ENCODE measurements around the gene REC114. TPM values are rescaled to one million over a fixed set of nuclear protein-coding genes. Genes with fewer than 3 reads are reported as not detected.
"Not testable (repeated sequence)": the region's sequence is repeated elsewhere in the genome, so short reads cannot be mapped to it uniquely, and the experiment has no call there.

REC114 gene, protein sequence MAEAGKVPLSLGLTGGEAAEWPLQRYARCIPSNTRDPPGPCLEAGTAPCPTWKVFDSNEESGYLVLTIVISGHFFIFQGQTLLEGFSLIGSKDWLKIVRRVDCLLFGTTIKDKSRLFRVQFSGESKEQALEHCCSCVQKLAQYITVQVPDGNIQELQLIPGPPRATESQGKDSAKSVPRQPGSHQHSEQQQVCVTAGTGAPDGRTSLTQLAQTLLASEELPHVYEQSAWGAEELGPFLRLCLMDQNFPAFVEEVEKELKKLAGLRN
- not detected in 2 replicates for total RNA-seq

DNA sequence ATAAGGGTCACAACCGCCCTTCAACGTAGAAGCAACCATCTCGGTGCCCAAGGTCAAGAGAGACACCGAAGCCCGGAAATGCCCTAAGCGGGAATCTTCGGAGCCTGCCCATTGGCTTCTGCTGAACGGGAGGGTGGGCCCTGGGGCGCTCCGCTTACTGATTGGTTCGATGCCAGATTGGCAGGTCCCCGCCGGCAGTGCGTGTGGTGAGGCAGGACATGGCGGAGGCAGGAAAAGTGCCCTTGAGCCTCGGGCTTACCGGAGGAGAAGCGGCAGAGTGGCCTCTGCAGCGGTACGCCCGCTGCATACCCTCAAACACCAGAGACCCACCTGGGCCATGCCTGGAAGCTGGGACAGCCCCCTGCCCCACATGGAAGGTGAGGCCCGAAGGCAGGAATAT is at the start of gene REC114:
Gene REC114, plus strand, starts transcription at position 197 of the 400 bp plus-strand sequence. Its CDS starts 22 bp downstream, at position 219.
- DNase-seq (ENCODE audit: low spot score), result no peak
- no peaks in the 10 kb centered on the region for H3K36me3 Mint-ChIP-seq (ENCODE audit: low read depth)
- H3K4me3 Mint-ChIP-seq (ENCODE audit: low read depth), result no peak within 1 kb of the TSS
- H3K9me3 Mint-ChIP-seq, result peaks cover 3% of the 10 kb centered on the region
- H3K27ac Mint-ChIP-seq, result no peak within 1 kb of the TSS
- intact Hi-C loops (cut with micrococcal nuclease), result no loop called here
- no peaks in the 10 kb centered on the region for H3K4me1 Mint-ChIP-seq (ENCODE audit: low read depth)
- peaks cover 25% of the 10 kb centered on the region for H3K27me3 Mint-ChIP-seq (ENCODE audit: low read depth)

DNA sequence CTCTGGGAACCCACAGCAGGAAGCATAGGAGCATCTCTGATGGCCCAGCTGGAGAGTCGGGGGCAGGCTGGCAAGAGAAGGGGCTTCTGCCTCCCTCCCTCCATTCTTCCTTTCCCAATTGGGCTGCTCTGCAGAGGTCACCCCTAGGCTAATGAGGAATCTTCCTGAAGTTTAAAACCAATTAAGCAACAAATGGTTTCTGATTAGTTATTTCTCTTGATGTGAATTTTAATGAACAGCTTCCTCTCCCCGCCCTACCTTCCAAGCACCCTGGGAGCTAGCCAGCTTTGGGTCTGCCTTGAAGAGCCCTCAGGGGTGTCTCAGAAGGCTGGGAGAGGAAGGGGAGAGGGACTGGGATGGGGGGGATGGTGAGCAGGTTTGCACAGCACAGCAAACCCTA is 49.6 kb upstream of the REC114 start:
- H3K9me3 Mint-ChIP-seq, result no peaks in the 10 kb centered on the region
- no peak overlapping the region for H3K27ac Mint-ChIP-seq
- no peak for DNase-seq (ENCODE audit: low spot score)
- no peaks in the 10 kb centered on the region for H3K27me3 Mint-ChIP-seq (ENCODE audit: low read depth)
- intact Hi-C loops (cut with micrococcal nuclease), result no loop called here
- no peak overlapping the region for H3K4me3 Mint-ChIP-seq (ENCODE audit: low read depth)
- no peaks in the 10 kb centered on the region for H3K36me3 Mint-ChIP-seq (ENCODE audit: low read depth)
- H3K4me1 Mint-ChIP-seq (ENCODE audit: low read depth), result no peaks in the 10 kb centered on the region

DNA sequence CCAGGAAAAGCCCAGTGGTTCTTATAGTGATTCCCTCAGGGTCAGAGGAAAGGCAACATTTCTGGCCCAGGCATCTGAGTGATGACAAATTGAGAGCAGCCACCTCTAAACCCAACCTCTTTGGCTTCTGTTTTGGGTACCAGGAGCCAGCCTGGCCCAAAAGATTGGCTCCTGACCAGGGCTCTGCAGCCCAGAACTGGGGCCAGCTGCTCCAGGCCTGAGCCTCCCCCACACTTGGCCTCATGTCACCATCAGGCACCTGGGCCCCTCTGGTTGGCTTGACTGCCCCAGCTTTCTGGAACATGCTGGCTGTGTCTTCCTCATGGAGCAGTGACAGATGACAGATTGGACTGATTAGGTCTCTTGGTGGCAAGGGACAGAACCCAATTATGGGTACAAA is 48.2 kb upstream of the REC114 start:
- Mint-ChIP-seq H3K4me3 (ENCODE audit: low read depth) (no peak overlapping the region), H3K27me3 (ENCODE audit: low read depth) (no peaks in the 10 kb centered on the region), H3K4me1 (ENCODE audit: low read depth) (no peaks in the 10 kb centered on the region), H3K36me3 (ENCODE audit: low read depth) (no peaks in the 10 kb centered on the region), H3K27ac (no peak overlapping the region), H3K9me3 (no peaks in the 10 kb centered on the region)
- DNase-seq (ENCODE audit: low spot score), result no peak
- intact Hi-C loops (cut with micrococcal nuclease), result no loop called here

DNA sequence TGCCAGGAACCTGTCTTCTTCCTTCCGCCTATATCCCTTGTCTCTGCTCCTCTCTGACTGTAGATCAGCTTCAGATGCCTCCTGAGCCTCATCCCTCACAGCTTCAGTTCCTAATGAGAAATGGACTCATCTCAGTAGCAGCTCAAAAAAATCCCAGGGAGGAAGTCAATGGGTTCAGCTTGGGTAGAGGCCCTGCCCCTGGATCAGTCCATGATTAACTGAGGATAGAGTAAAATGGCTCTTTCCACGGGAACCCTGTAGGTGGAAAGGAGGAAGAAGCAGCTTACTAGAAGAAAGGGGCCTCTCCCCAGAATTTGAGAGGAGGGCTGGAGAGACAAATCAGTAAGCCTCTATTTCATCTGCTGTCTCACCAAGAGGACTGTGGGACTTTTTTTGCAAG is 47.3 kb upstream of the REC114 start:
- intact Hi-C loops (cut with micrococcal nuclease), result no loop called here
- Mint-ChIP-seq H3K4me1 (ENCODE audit: low read depth) (no peaks in the 10 kb centered on the region), H3K27me3 (ENCODE audit: low read depth) (no peaks in the 10 kb centered on the region), H3K4me3 (ENCODE audit: low read depth) (no peak overlapping the region), H3K27ac (no peak overlapping the region), H3K9me3 (no peaks in the 10 kb centered on the region), H3K36me3 (ENCODE audit: low read depth) (no peaks in the 10 kb centered on the region)
- no peak for DNase-seq (ENCODE audit: low spot score)

DNA sequence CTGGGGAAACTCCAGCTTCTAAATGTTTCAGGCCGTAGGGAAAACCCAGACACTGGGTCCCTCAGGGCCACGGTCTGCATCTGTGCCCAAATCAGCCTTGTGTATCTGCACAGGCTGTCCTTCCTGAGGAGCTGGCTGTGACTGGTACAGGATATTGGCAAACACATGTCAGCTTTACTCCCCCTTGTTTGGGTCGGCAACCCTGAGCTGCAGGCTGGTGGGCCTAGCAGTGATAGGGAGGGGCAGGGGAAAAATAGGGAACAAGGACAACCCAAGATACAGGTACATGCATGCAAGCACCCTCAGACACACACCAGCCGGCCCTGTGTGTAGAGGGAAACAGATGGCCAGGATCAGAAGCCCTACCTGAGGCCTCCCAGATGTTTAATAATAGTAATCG is 45.5 kb upstream of the REC114 start:
- no peaks in the 10 kb centered on the region for H3K36me3 Mint-ChIP-seq (ENCODE audit: low read depth)
- no peak overlapping the region for H3K27ac Mint-ChIP-seq
- no peaks in the 10 kb centered on the region for H3K4me1 Mint-ChIP-seq (ENCODE audit: low read depth)
- intact Hi-C loops (cut with micrococcal nuclease), result no loop called here
- H3K27me3 Mint-ChIP-seq (ENCODE audit: low read depth), result no peaks in the 10 kb centered on the region
- H3K4me3 Mint-ChIP-seq (ENCODE audit: low read depth), result no peak overlapping the region
- no peaks in the 10 kb centered on the region for H3K9me3 Mint-ChIP-seq
- no peak for DNase-seq (ENCODE audit: low spot score)

DNA sequence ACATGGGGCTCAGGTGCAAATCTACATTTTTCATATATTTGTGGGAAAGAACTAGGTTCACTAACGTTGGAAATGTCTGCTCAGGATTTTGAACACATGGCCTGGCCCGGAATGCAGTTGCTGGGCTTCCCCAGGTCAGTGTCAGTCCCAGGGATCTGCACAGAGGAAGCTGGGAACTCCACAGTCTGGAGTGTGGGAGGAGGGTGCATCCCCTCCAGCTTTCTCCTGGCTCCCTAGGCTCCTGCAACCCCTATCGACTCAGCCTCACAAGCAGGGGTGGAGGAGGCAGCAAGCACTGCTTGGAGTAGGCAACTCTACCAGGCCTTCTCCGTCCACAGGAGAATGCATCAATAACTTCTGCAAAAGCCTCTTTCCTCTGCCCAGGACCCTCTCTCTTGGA is 44.1 kb upstream of the REC114 start:
- Mint-ChIP-seq H3K27me3 (ENCODE audit: low read depth) (no peaks in the 10 kb centered on the region), H3K4me1 (ENCODE audit: low read depth) (no peaks in the 10 kb centered on the region), H3K4me3 (ENCODE audit: low read depth) (no peak overlapping the region), H3K27ac (no peak overlapping the region), H3K9me3 (no peaks in the 10 kb centered on the region), H3K36me3 (ENCODE audit: low read depth) (no peaks in the 10 kb centered on the region)
- intact Hi-C loops (cut with micrococcal nuclease), result no loop called here
- DNase-seq (ENCODE audit: low spot score), result no peak

DNA sequence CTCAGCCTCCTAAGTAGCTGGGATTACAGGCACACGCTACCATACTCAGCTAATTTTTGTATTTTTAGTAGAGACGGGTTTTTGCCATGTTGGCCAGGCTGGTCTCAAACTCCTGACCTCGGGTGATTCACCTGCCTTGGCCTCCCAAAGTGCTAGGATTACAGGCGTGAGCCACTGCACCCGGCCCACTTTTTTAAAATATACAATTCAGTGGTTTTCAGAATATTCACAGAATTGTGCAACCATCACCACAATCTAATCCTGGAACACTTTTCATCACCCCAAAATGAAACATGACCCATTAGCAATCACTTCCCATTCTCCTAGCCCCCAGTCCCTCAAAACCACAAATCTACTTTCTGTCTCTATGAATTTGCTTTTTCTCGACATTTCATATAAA is 42.7 kb upstream of the REC114 start:
- H3K36me3 Mint-ChIP-seq (ENCODE audit: low read depth); H3K4me1 Mint-ChIP-seq (ENCODE audit: low read depth); H3K27ac Mint-ChIP-seq; DNase-seq (ENCODE audit: low spot score); H3K9me3 Mint-ChIP-seq; intact Hi-C loops (cut with micrococcal nuclease); H3K27me3 Mint-ChIP-seq (ENCODE audit: low read depth); H3K4me3 Mint-ChIP-seq (ENCODE audit: low read depth): not testable (repeated sequence)

DNA sequence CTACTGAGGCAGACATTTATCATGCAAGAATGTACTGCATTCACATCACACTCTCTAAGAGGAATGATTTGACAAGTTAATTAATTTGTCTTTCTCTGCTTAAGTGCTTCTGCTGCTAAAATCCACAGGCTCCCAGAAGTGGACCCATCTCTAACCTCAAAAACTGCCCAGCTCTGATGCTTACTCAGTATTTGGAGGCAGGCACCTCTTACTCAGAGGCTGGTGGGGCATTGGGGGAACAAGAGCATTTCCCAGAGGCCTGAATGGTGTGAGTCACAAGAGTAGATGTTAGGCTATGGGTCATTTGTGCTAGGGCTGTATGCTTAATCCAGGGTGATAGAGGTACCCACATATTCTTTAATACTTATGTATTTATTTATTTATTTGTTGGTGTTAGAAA is 39.8 kb upstream of the REC114 start:
- H3K27me3 Mint-ChIP-seq (ENCODE audit: low read depth), result peaks cover 2% of the 10 kb centered on the region
- H3K36me3 Mint-ChIP-seq (ENCODE audit: low read depth), result no peaks in the 10 kb centered on the region
- intact Hi-C loops (cut with micrococcal nuclease), result no loop called here
- no peaks in the 10 kb centered on the region for H3K9me3 Mint-ChIP-seq
- H3K4me3 Mint-ChIP-seq (ENCODE audit: low read depth), result no peak overlapping the region
- no peak overlapping the region for H3K27ac Mint-ChIP-seq
- DNase-seq (ENCODE audit: low spot score), result no peak
- H3K4me1 Mint-ChIP-seq (ENCODE audit: low read depth), result no peaks in the 10 kb centered on the region

DNA sequence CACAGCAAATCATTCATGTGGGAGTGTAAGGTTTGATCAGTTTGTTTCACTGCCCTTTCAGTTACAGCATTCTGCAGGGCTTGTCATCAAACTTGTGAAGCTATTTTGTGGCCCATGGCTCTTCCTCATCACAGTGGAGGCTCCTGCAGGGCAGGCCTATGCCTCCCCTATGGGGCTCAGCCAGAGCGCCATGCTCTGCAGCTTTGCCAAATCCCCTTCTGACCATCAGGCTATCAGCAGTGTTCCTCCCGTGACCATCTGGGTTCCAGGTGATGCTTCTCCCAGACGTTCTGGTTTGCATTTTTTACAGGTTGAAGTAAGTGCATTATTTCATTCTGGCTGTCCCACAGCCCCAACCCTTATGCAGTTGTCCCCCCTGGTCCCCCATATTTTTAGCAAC is 28.1 kb upstream of the REC114 start:
- Mint-ChIP-seq H3K36me3 (ENCODE audit: low read depth) (no peaks in the 10 kb centered on the region), H3K27ac (no peak overlapping the region), H3K9me3 (no peaks in the 10 kb centered on the region), H3K27me3 (ENCODE audit: low read depth) (peaks cover 9% of the 10 kb centered on the region), H3K4me3 (ENCODE audit: low read depth) (no peak overlapping the region), H3K4me1 (ENCODE audit: low read depth) (no peaks in the 10 kb centered on the region)
- intact Hi-C loops (cut with micrococcal nuclease), result no loop called here
- DNase-seq (ENCODE audit: low spot score), result no peak

DNA sequence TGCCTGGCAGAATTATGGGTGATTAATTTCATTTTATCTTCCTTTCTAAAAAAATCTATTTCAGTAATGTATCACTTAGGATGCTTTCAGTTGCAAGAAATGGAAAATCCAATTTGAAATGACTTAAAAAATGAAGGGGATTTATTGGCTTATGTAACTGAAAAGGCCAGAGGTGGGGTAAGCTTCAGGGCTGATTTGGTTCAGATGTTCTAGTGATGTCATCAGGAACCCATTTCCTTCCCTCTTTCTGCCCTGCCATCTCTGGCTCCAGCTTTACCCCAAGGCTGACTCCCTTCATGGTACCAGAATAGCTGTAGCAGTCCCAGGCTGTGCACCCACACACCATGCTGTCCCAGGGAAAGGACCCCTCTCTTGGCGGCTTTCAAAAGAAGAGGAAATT is 18.5 kb upstream of the REC114 start:
- H3K4me1 Mint-ChIP-seq (ENCODE audit: low read depth), result peaks cover 5% of the 10 kb centered on the region
- intact Hi-C loops (cut with micrococcal nuclease), result no loop called here
- no peaks in the 10 kb centered on the region for H3K9me3 Mint-ChIP-seq
- no peak overlapping the region for H3K27ac Mint-ChIP-seq
- peaks cover 11% of the 10 kb centered on the region for H3K27me3 Mint-ChIP-seq (ENCODE audit: low read depth)
- DNase-seq (ENCODE audit: low spot score), result no peak
- H3K4me3 Mint-ChIP-seq (ENCODE audit: low read depth), result no peak overlapping the region
- H3K36me3 Mint-ChIP-seq (ENCODE audit: low read depth), result no peaks in the 10 kb centered on the region

DNA sequence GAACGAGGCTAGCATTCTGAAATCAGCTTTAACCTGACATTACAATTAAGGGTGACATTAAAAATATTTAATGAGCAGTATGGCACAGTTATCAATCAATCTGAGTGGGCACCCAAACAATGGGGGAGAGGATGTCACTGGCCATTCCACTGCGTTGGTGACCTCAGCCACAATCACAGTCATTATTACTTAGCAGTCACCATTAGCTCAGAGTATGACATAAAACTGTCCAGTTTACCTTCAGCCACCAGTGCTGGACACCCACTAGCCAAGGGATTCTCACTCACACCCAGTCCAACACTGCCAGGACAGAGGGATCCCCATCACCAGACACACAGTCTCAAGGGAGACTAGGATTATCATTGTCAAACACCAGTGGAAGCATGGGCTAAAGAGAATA is 17.5 kb upstream of the REC114 start:
- Mint-ChIP-seq H3K4me1 (ENCODE audit: low read depth) (peaks cover 5% of the 10 kb centered on the region), H3K4me3 (ENCODE audit: low read depth) (no peak overlapping the region)
- intact Hi-C loops (cut with micrococcal nuclease), result no loop called here

DNA sequence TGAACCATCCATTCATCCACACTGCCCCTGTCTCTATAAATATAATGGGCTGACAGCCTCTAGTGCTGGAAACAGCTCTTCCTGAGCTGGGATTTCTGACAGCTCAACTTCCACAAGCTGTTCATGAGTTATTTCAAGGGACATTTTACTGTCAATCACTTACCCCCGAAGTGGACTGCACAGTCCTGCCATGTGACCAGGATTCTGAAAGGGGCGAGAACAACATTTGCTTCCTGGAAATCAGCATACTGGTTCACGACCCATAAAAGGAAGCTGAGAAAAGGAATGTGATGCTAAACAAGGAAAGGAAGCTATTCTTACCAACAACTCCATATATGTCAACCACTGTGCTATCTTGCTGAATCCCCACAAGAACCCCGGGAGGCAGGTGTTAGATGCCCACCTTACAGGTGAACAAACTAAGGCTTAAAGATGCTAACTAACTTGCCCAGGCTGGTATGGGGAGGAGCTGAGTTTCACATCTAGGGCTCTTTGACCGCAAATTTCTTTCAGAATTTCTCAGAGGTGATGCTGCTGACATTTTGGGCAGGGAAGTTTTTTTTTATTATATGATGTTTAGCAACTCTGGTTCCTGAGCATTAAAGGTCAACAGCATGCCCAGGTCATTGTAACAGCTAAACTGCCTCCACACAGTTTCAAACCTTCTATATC is 16.5 kb upstream of the REC114 start:
- no peak for DNase-seq (ENCODE audit: low spot score)
- H3K27ac Mint-ChIP-seq, result no peak overlapping the region
- H3K4me1 Mint-ChIP-seq (ENCODE audit: low read depth), result peaks cover 5% of the 10 kb centered on the region
- no peaks in the 10 kb centered on the region for H3K9me3 Mint-ChIP-seq
- intact Hi-C loops (cut with micrococcal nuclease), result no loop called here
- no peak overlapping the region for H3K4me3 Mint-ChIP-seq (ENCODE audit: low read depth)
- no peaks in the 10 kb centered on the region for H3K36me3 Mint-ChIP-seq (ENCODE audit: low read depth)
- peaks cover 14% of the 10 kb centered on the region for H3K27me3 Mint-ChIP-seq (ENCODE audit: low read depth)

More for the DNA sequence above, 17.5 kb upstream of the REC114 start:
- Mint-ChIP-seq H3K9me3 (no peaks in the 10 kb centered on the region), H3K27ac (no peak overlapping the region), H3K36me3 (ENCODE audit: low read depth) (no peaks in the 10 kb centered on the region), H3K27me3 (ENCODE audit: low read depth) (peaks cover 12% of the 10 kb centered on the region)
- DNase-seq (ENCODE audit: low spot score), result no peak

DNA sequence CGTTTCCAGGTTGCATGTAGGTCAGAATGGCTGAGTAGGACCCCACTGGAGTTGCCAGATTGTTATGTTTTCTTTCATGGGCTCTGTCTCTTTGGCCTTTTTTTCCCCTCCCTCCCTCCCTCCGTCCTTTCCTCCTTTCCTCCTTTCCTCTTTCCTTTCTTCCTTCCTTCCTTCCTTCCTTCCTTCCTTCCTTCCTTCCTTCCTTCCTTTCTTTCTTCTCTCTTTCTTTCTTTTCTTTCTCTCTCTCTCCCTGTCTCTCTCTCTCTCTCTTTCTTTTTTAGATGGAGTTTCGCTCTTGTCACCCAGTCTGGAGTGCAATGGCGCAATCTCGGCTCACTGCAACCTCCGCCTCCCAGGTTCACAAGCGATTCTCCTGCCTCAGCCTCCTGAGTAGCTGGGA is 11.6 kb upstream of the REC114 start:
- H3K4me1 Mint-ChIP-seq (ENCODE audit: low read depth); intact Hi-C loops (cut with micrococcal nuclease); DNase-seq (ENCODE audit: low spot score); H3K9me3 Mint-ChIP-seq; H3K27ac Mint-ChIP-seq; H3K4me3 Mint-ChIP-seq (ENCODE audit: low read depth); H3K36me3 Mint-ChIP-seq (ENCODE audit: low read depth): not testable (repeated sequence)
- H3K27me3 Mint-ChIP-seq (ENCODE audit: low read depth), result peaks cover 25% of the 10 kb centered on the region

Measured in activated T-helper 2 cell treated with anti-CD3 and anti-CD28 coated beads, Interferon-gamma antibody, Interleukin-2, Interleukin-4, amounts not matched to agents 10 μg/mL and 5 μg/mL and 100 μg/mL, durations not matched to agents 14 hours and 24 hours and 36 hours (primary cell).